ENCODE measurements around the gene TMEM270.
"Not testable (repeated sequence)": the region's sequence is repeated elsewhere in the genome, so short reads cannot be mapped to it uniquely, and the experiment has no call there.

TMEM270 gene

GRCh38 chr7:73831834-73832651, 28.9 kb upstream of the TMEM270 start:
- DNase-seq (ENCODE audit: extremely low read depth in 1 of 2, low read depth in 1 of 2) = no peak

GRCh38 chr7:73832806-73833205, 28.2 kb upstream of the TMEM270 start:
- DNase-seq (ENCODE audit: extremely low read depth in 1 of 2, low read depth in 1 of 2) = no peak

GRCh38 chr7:73833251-73833919, 27.6 kb upstream of the TMEM270 start:
- DNase-seq (ENCODE audit: extremely low read depth in 1 of 2, low read depth in 1 of 2) = no peak

- no peak for DNase-seq (ENCODE audit: extremely low read depth in 1 of 2, low read depth in 1 of 2)
Observed at GRCh38 chr7:73834626-73835191, 26.2 kb upstream of the TMEM270 start.

GRCh38 chr7:73837167-73837566, 23.8 kb upstream of the TMEM270 start:
- DNase-seq (ENCODE audit: extremely low read depth in 1 of 2, low read depth in 1 of 2) = not testable (repeated sequence)

GRCh38 chr7:73838642-73839041, 22.3 kb upstream of the TMEM270 start:
- no peak for DNase-seq (ENCODE audit: extremely low read depth in 1 of 2, low read depth in 1 of 2)

GRCh38 chr7:73839290-73839689, 21.7 kb upstream of the TMEM270 start:
- no peak for DNase-seq (ENCODE audit: extremely low read depth in 1 of 2, low read depth in 1 of 2)

- no peak for DNase-seq (ENCODE audit: extremely low read depth in 1 of 2, low read depth in 1 of 2)
Observed at GRCh38 chr7:73839743-73840714, 20.9 kb upstream of the TMEM270 start.

- no peak for DNase-seq (ENCODE audit: extremely low read depth in 1 of 2, low read depth in 1 of 2)
Observed at GRCh38 chr7:73840715-73841379, 20.1 kb upstream of the TMEM270 start.

- no peak for DNase-seq (ENCODE audit: extremely low read depth in 1 of 2, low read depth in 1 of 2)
Observed at GRCh38 chr7:73841689-73842066, 19.3 kb upstream of the TMEM270 start.

GRCh38 chr7:73842067-73842976, 18.6 kb upstream of the TMEM270 start, which contains the start of gene METTL27:
Gene METTL27, minus strand, starts transcription at chr7:73842516. Its CDS starts 376 bp downstream, at chr7:73842140.
- peak; percentile 72 to 79 for DNase-seq (ENCODE audit: extremely low read depth in 1 of 2, low read depth in 1 of 2)

GRCh38 chr7:73844131-73844547, 16.8 kb upstream of the TMEM270 start:
- no peak for DNase-seq (ENCODE audit: extremely low read depth in 1 of 2, low read depth in 1 of 2)

GRCh38 chr7:73844848-73845460, 16.0 kb upstream of the TMEM270 start:
- no peak for DNase-seq (ENCODE audit: extremely low read depth in 1 of 2, low read depth in 1 of 2)

- DNase-seq (ENCODE audit: extremely low read depth in 1 of 2, low read depth in 1 of 2) = not testable (repeated sequence)
Observed at GRCh38 chr7:73845701-73846195, 15.2 kb upstream of the TMEM270 start.

- DNase-seq (ENCODE audit: extremely low read depth in 1 of 2, low read depth in 1 of 2) = no peak
Observed at GRCh38 chr7:73847941-73848723, 12.8 kb upstream of the TMEM270 start.

GRCh38 chr7:73850781-73851207, 10.2 kb upstream of the TMEM270 start:
- DNase-seq (ENCODE audit: extremely low read depth in 1 of 2, low read depth in 1 of 2) = no peak
